T-helper 2 cell treated with Interferon-gamma antibody and Interleukin-4, amounts not matched to agents 100 ng/mL and 5 ng/mL, for 36 hours (primary cell): ENCODE data around the gene EN2. TPM values are rescaled to one million over a fixed set of nuclear protein-coding genes. Genes with fewer than 3 reads are reported as not detected.

Experiments
- intact Hi-C: fragments of 100-400 bp; cut with micrococcal nuclease; formaldehyde crosslinking; loops from one replicate; pipeline ENCODE4 v1.15.1; 2023
- total RNA-seq: library from RNA; stranded (reverse); gene quantifications from 2 replicates; pipeline ENCODE4 v1.2.3, GENCODE V29; 2022

Gene EN2
- total RNA-seq, 1 donor from 2014 or later, result not detected

GRCh38 chr7:155506854-155507337, 49.0 kb downstream of the EN2 start:
- intact Hi-C loops, result loop anchor here (2.0 to 5.0 kb wide), 2 partner anchors 38 to 300 kb away; no protein-coding TSS in a partner anchor

- intact Hi-C loops, result loop anchor here (2.0 to 5.0 kb wide), 2 partner anchors 39 to 300 kb away; no protein-coding TSS in a partner anchor
Observed at GRCh38 chr7:155507576-155507975, 49.6 kb downstream of the EN2 start.

GRCh38 chr7:155508376-155509358, 50.7 kb downstream of the EN2 start:
- intact Hi-C loops, result loop anchor here (2.0 to 5.0 kb wide), 3 partner anchors 58 to 1492 kb away; no protein-coding TSS in a partner anchor

GRCh38 chr7:155509359-155509724, 51.4 kb downstream of the EN2 start:
- intact Hi-C loops, result loop anchor here (2.0 to 5.0 kb wide), 3 partner anchors 59 to 1491 kb away; no protein-coding TSS in a partner anchor

- intact Hi-C loops, result loop anchor here (1.0 to 5.0 kb wide), 4 partner anchors 59 to 1491 kb away; no protein-coding TSS in a partner anchor
Observed at GRCh38 chr7:155509725-155510551, 52.0 kb downstream of the EN2 start.

- intact Hi-C loops, result loop anchor here (1.0 kb wide), 1 partner anchor 134 kb away; no protein-coding TSS in a partner anchor
Observed at GRCh38 chr7:155510975-155511701, 53.2 kb downstream of the EN2 start.

GRCh38 chr7:155511702-155511996, 53.7 kb downstream of the EN2 start:
- intact Hi-C loops, result no loop called here

- intact Hi-C loops, result loop anchor here (1.0 kb wide), 1 partner anchor 20 kb away; no protein-coding TSS in a partner anchor
Observed at GRCh38 chr7:155512246-155512887, 54.4 kb downstream of the EN2 start.

- intact Hi-C loops, result no loop called here
Observed at GRCh38 chr7:155513543-155514285, 55.8 kb downstream of the EN2 start.

GRCh38 chr7:155514296-155514695, 56.4 kb downstream of the EN2 start:
- intact Hi-C loops, result no loop called here

Other genes with a start within 250 kb of the EN2 start
- 105 and 114 TPM in 2 replicates for gene INSIG1, start 160.3 kb upstream of the EN2 start, total RNA-seq
- gene CNPY1, start 88.4 kb downstream of the EN2 start, total RNA-seq, result not detected in 2 replicates
- gene RBM33, start 186.5 kb downstream of the EN2 start, total RNA-seq, result 77.0 and 78.4 TPM in 2 replicates